GM12801 (cell line): ENCODE measurements around the gene RSPH9.

Experiments
- TF ChIP-seq, protein P1 (sequence below): IDR thresholded peaks from one replicate; pipeline ENCODE4 v1.5.1; 2011; ENCODE audit warnings: control low read depth; ENCODE audit not compliant: insufficient read length; ENCODE audit errors: extremely low read depth

Gene RSPH9

GRCh38 chr6:43623880-43624785, 20.7 kb upstream of the RSPH9 start:
- TF ChIP-seq, protein P1, sequence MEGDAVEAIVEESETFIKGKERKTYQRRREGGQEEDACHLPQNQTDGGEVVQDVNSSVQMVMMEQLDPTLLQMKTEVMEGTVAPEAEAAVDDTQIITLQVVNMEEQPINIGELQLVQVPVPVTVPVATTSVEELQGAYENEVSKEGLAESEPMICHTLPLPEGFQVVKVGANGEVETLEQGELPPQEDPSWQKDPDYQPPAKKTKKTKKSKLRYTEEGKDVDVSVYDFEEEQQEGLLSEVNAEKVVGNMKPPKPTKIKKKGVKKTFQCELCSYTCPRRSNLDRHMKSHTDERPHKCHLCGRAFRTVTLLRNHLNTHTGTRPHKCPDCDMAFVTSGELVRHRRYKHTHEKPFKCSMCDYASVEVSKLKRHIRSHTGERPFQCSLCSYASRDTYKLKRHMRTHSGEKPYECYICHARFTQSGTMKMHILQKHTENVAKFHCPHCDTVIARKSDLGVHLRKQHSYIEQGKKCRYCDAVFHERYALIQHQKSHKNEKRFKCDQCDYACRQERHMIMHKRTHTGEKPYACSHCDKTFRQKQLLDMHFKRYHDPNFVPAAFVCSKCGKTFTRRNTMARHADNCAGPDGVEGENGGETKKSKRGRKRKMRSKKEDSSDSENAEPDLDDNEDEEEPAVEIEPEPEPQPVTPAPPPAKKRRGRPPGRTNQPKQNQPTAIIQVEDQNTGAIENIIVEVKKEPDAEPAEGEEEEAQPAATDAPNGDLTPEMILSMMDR, result no peak

DNA sequence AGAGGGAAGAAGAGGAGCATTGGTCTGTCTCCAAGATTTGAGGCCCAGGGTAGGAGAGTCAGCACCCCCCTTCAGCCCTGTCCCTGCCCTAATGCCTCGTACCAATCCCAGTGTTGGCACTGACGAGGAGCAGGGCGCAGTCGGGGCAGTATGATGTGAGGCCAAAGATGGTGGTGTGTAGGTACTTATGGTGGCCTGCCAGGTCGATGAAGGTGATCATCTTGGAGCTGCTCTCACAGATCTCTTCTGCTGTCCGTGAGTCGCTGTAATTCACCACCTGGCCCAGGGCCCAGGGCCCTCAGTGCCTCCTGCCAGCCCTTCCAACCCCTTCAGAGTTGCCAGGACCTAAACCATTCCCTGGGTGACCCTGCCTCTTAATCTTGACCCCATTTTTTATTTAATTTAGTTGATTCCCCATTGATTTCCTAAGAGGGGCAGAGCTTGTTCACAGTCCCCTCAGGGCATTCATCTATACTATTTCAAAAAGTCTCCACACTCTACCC, 20.0 kb upstream of the RSPH9 start:
- TF ChIP-seq, protein P1, result no peak

DNA sequence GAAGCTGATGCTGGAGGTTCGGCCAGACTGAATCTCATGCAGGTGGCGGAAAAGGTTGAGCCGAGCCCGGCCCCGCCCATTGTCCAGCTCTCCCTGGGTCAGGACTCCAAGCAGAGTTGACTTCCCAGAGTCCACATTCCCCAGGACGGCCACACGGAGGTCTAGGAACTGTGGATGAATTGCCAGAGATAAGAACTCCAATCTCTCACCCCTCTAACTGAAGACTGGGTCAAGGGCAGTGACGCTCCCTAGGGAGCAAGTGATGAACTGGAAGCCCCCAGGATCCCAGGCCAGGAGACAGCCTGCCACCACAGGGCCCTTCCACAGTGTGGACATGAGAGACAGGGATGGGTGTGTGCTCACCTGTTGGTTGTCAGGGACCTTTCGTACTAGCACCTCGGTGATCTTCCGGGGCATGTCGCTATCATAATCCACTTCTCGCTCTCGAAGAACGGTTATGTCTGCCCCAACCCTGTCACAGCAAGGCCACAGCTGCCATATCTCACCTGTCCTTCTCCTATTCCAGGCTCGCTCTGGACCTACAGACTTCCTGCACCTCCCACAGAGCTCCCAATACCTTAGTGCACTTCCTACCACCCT, 19.3 kb upstream of the RSPH9 start:
- TF ChIP-seq, protein P1, result no peak

- TF ChIP-seq, protein P1, result no peak
Observed at GRCh38 chr6:43627008-43627825, 17.6 kb upstream of the RSPH9 start.

DNA sequence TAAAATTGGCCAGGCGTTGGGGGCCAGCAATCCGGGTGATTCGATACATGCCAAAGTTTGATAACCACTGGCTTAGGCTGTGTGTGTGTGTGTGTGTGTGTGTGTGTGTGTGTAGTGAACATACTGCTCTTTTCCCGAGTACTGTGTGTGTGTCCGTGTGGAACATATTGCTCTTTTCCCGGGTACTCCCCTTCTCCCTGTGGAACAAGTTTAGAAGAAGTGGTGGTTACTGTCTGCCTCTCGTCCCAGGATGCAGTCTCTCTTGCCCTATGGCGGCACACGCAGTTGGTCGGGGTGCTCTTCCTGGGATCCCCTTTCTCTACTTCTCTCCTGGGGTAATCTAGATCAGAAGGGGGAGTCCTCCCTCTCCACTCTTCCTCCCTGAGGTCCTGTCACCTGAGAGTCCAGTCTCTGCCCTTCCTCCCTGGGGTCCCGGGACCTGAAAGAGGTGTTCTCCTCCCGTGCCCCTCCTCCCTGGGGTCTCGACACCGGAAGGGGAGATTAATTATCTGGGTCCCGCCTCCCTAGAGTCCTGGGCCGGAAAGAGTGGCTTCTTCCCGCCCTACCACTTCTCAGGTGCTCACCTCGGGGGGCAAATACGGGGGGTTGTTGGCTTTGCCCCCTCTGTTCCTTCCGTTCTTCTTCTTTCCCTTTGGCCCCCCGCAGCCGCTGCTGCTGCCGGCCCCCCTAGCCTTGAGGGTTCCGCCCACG, 16.3 kb upstream of the RSPH9 start:
- TF ChIP-seq, protein P1, result no peak

DNA sequence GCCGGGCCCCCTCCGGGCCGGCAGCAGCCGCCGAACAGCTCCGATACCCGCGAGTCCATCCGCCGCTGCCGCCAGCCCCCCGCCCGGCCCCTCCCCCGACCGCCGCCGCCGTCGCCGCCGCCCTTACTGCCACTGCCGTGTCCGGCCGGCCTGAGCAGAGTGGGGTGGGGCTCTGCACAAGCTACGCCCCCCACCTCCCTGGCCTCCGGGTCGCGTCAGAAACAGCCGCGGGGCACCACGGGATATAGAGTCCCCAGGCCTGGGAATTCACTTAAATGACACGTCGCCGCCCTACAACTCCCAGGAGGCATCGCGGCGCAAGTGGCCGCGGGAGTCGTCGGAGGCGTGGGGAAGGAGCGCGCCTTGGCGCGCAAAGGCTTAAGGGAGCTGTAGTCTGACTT, 15.7 kb upstream of the RSPH9 start, which contains the start of gene GTPBP2:
TSS of gene GTPBP2 (minus strand) at position 161 of the 401 bp plus-strand sequence. CDS start at position 59, 102 bp downstream.
- TF ChIP-seq, protein P1, result no peak
